ENCODE data around the gene LDLRAD1.

GRCh38 chr1:53975861-53976260, 42.1 kb downstream of the LDLRAD1 start:
- TF ChIP-seq EGR1 (IDR thresholded peaks at IDR 0.05) (no peak), EP300 (IDR thresholded peaks at IDR 0.05; ENCODE audit: borderline replicate concordance) (no peak), MAX (IDR thresholded peaks at IDR 0.05) (no peak), CREB1 (IDR thresholded peaks at IDR 0.05; ENCODE audit: low read depth) (no peak), RAD21 (IDR thresholded peaks at IDR 0.05; ENCODE audit: low read depth) (no peak), CEBPB (IDR thresholded peaks at IDR 0.05) (no peak), YY1 (IDR thresholded peaks at IDR 0.05; ENCODE audit: low read depth) (no peak), FOXM1 (IDR thresholded peaks at IDR 0.05; ENCODE audit: borderline replicate concordance, low read depth) (no peak), USF1 (IDR thresholded peaks at IDR 0.05) (no peak), NFIC (IDR thresholded peaks at IDR 0.05) (no peak), TCF12 (IDR thresholded peaks at IDR 0.05; ENCODE audit: low read depth) (no peak), TAF1 (IDR thresholded peaks at IDR 0.05; ENCODE audit: low read depth) (no peak), TEAD4 (IDR thresholded peaks at IDR 0.05) (no peak)
- TF ChIP-seq, protein P1, sequence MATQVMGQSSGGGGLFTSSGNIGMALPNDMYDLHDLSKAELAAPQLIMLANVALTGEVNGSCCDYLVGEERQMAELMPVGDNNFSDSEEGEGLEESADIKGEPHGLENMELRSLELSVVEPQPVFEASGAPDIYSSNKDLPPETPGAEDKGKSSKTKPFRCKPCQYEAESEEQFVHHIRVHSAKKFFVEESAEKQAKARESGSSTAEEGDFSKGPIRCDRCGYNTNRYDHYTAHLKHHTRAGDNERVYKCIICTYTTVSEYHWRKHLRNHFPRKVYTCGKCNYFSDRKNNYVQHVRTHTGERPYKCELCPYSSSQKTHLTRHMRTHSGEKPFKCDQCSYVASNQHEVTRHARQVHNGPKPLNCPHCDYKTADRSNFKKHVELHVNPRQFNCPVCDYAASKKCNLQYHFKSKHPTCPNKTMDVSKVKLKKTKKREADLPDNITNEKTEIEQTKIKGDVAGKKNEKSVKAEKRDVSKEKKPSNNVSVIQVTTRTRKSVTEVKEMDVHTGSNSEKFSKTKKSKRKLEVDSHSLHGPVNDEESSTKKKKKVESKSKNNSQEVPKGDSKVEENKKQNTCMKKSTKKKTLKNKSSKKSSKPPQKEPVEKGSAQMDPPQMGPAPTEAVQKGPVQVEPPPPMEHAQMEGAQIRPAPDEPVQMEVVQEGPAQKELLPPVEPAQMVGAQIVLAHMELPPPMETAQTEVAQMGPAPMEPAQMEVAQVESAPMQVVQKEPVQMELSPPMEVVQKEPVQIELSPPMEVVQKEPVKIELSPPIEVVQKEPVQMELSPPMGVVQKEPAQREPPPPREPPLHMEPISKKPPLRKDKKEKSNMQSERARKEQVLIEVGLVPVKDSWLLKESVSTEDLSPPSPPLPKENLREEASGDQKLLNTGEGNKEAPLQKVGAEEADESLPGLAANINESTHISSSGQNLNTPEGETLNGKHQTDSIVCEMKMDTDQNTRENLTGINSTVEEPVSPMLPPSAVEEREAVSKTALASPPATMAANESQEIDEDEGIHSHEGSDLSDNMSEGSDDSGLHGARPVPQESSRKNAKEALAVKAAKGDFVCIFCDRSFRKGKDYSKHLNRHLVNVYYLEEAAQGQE (IDR thresholded peaks at IDR 0.05; ENCODE audit: low read depth), result no peak

Data from Ishikawa (cell line).